Colonic mucosa (tissue), 4 donors: ENCODE results near the gene ASPRV1. TPM values are rescaled to one million over a fixed set of nuclear protein-coding genes. Genes with fewer than 3 reads are reported as not detected.

Experiments used
- DNase-seq: peaks from one replicate; pipeline ENCODE4 v3.0.0-alpha.2; 2020
- H3K27ac ChIP-seq: fragments of 200-600 bp; one replicate; pipeline ENCODE4 v1.8.0; 2021
- H3K27me3 ChIP-seq: fragments of 200-600 bp; one replicate; pipeline ENCODE4 v1.8.0; 2021
- H3K36me3 ChIP-seq: fragments of 200-600 bp; one replicate; pipeline ENCODE4 v1.8.0; 2021
- H3K4me1 ChIP-seq: fragments of 200-600 bp; one replicate; pipeline ENCODE4 v1.8.0; 2021; ENCODE audit warnings: mild to moderate bottlenecking
- H3K4me3 ChIP-seq: fragments of 200-600 bp; one replicate; pipeline ENCODE4 v1.8.0; 2021
- H3K9ac ChIP-seq, 2 donors: one replicate each; pipeline ENCODE4 v1.7.0; 2013; ENCODE audit warnings: control low read depth in 2 of 2, low read depth in 2 of 2, low read length in 2 of 2
- H3K9me3 ChIP-seq: fragments of 200-600 bp; one replicate; pipeline ENCODE4 v1.8.0; 2021
- intact Hi-C: fragments of 100-400 bp; cut with DNase I; formaldehyde crosslinking; loops from one replicate; pipeline ENCODE4 v1.14.1; 2022
- total RNA-seq, 2 donors: library from RNA; stranded (reverse); fragmentation: NEBNext Ultra II Directional in 1 of 2; extraction: Animal tissue kit (Norgen Biotek cat#: 25700) in 1 of 2; gene quantifications; one replicate each; pipeline ENCODE4 v1.2.1, GENCODE V29; 2021
- TF ChIP-seq, protein P1 (sequence below): fragments of 200-600 bp; IDR thresholded peaks from one replicate; pipeline ENCODE4 v1.8.0; 2022; ENCODE audit warnings: antibody characterized with exemption, mild to moderate bottlenecking
- donor health status: healthy.
- donor health status: DM: no; HTN: no; CAD: no.
- donor health status: DM: no; HTN: no; CAD: no.

The ASPRV1 gene
- total RNA-seq, 2 donors from 2014 or later = 0.40 to 0.82 TPM

DNA sequence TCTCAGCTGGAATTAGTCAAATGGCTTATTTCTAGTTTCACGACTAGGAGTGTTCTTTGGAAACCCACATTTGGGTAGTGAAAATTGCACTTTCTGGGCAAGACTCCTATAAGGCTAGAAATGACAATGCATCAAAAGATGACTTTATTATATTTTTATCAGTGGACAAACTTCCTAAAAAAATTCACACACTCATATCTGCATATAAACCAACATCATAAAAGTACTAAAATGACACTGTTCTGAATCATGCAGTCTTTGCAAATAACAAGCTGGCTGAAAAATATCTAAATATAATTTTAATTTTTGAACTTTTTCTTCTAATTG, 28.9 kb downstream of the ASPRV1 start:
- peaks cover 3% of the 10 kb centered on the region for H3K4me1 ChIP-seq
- no peaks in the 10 kb centered on the region for H3K9me3 ChIP-seq
- H3K9ac ChIP-seq = no peak overlapping the region
- H3K27ac ChIP-seq = no peak overlapping the region
- intact Hi-C loops = no loop called here
- no peaks in the 10 kb centered on the region for H3K27me3 ChIP-seq
- H3K4me3 ChIP-seq = no peak overlapping the region
- TF ChIP-seq, protein P1, sequence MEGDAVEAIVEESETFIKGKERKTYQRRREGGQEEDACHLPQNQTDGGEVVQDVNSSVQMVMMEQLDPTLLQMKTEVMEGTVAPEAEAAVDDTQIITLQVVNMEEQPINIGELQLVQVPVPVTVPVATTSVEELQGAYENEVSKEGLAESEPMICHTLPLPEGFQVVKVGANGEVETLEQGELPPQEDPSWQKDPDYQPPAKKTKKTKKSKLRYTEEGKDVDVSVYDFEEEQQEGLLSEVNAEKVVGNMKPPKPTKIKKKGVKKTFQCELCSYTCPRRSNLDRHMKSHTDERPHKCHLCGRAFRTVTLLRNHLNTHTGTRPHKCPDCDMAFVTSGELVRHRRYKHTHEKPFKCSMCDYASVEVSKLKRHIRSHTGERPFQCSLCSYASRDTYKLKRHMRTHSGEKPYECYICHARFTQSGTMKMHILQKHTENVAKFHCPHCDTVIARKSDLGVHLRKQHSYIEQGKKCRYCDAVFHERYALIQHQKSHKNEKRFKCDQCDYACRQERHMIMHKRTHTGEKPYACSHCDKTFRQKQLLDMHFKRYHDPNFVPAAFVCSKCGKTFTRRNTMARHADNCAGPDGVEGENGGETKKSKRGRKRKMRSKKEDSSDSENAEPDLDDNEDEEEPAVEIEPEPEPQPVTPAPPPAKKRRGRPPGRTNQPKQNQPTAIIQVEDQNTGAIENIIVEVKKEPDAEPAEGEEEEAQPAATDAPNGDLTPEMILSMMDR = no peak
- DNase-seq = no peak
- peaks cover 19% of the 10 kb centered on the region for H3K36me3 ChIP-seq

DNA sequence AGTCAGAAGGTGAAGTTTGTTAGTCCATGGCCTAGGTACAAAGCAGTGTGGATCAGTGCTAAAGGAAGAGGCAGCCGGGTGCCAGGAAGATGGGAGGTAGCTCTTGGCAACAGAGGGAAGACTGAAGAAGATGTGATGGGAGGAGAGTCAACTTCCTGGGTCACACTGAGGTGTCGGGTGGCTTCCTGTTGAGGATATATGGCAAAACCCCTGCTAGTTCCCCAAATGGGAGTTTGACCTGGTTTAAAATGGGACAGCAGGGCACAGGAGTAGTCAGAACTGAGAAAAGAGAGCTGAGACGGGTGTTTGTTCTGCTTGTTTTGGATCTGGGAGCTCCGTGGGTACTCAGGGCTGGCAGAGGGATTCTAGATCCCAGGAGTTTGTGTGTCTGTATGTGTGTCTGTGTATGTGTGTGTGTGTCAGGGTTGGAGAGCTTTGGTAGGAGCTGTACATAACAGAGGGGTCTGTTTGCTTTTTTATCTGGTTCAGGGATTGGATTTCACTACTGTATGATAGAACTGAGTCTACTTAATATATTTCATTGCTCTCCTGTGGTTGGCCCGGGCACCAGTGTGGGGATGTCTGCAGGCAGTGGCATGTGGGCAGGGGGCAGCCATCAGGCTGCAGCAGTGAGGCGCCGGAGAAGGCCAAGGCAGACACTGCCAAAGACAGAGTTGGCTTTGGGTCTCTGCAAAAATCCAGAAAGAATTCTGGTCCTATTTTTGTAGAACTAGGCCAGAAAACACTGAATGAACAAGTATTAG, 29.4 kb downstream of the ASPRV1 start:
- Histone ChIP-seq H3K27ac (no peak overlapping the region), H3K27me3 (no peaks in the 10 kb centered on the region), H3K4me3 (no peak overlapping the region), H3K9me3 (no peaks in the 10 kb centered on the region), H3K36me3 (peaks cover 15% of the 10 kb centered on the region), H3K9ac (no peak overlapping the region), H3K4me1 (peaks cover 3% of the 10 kb centered on the region)
- DNase-seq = no peak
- intact Hi-C loops = no loop called here
- TF ChIP-seq, protein P1 = no peak

DNA sequence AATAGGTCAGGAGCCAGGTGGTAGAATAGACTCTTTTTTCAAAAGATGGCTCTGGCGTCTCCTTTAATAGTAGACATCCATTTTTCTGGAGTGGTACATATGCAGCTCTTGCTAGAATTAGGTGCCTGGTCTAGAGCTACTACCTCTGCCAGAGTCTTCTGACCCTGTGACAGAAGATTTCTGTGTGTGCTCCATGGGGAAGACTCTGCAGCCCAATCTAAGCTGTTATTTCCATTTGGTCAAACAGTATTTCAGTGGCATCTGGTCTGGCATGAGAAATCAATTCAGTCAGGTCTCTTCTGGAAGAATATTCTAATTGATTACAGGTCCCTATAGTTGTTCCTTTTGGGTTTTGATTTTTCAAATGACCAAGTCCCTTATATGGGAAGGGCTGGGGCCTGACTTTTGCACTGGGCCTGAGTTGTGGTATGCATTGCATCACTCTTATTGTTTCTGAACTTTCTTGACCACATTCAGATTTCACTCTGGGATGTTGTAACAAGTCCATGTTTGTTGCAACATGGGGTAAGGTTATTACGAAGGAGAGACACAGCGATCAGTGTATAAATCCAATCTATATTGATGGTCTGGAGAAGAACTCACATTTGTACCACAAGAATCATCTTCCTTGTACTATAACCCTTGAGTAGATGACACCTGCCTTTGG, 34.4 kb downstream of the ASPRV1 start:
- Histone ChIP-seq H3K27ac (no peak overlapping the region), H3K4me1 (no peaks in the 10 kb centered on the region), H3K9me3 (no peaks in the 10 kb centered on the region), H3K9ac (no peak overlapping the region), H3K4me3 (no peak overlapping the region), H3K27me3 (no peaks in the 10 kb centered on the region), H3K36me3 (peaks cover 2% of the 10 kb centered on the region)
- no peak for DNase-seq
- intact Hi-C loops = no loop called here
- TF ChIP-seq, protein P1 = no peak

DNA sequence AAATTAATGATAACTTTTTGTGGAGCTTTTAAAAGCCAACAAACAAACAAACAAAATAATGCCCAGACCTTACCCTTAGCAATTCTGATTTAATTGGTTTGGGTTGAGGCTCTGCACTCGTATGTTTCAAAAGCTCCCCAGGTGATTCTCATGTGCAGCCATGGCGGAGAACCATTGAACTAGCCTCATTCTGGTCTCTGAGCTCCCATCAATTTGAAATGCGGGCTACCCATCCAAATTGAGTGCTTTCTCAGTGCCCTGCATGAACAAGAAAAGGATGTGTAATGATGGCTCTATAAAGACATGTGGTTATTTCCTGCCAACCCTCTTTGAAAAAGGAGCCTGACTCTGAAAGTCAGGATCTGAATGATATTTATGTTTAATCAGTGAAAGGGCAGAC, 38.3 kb downstream of the ASPRV1 start:
- Histone ChIP-seq H3K27me3 (no peaks in the 10 kb centered on the region), H3K9me3 (no peaks in the 10 kb centered on the region), H3K4me3 (no peak overlapping the region), H3K4me1 (no peaks in the 10 kb centered on the region), H3K9ac (no peak overlapping the region), H3K27ac (no peak overlapping the region), H3K36me3 (peaks cover 5% of the 10 kb centered on the region)
- TF ChIP-seq, protein P1 = no peak
- no peak for DNase-seq
- intact Hi-C loops = no loop called here

DNA sequence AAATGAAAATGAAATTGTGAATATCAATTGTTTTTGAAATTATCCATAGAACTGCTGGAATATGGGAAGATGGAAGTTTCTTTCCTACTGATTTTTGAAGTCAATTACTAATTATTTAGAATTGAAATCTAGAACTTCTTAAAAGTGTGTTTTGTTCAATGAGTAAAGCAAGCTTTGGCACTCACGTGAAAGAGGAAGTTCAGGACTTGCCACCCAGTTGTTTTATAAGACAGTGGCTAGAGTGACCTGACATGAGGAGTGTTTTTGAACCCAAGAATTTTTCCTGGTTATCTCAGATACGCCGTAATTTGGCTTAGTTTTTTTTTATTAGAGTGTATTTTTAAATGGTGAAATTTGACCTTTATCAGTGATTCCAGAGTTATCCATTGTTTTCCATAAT, 43.0 kb downstream of the ASPRV1 start:
- Histone ChIP-seq H3K36me3 (peaks cover 5% of the 10 kb centered on the region), H3K9me3 (no peaks in the 10 kb centered on the region), H3K4me1 (no peaks in the 10 kb centered on the region), H3K4me3 (no peak overlapping the region), H3K27me3 (no peaks in the 10 kb centered on the region), H3K9ac (no peak overlapping the region), H3K27ac (peak overlapping the region; percentile 65)
- intact Hi-C loops = no loop called here
- no peak for DNase-seq
- TF ChIP-seq, protein P1 = no peak
